Astrocyte (in vitro differentiated cells and primary cell): ENCODE data around the gene SMC1B.

ENCODE experiments used
- CTCF ChIP-seq: IDR thresholded peaks from 2 replicates; pipeline ENCODE4 v1.5.1; 2011; ENCODE audit warnings: low read depth, mild to moderate bottlenecking, inconsistent platforms, low read length, moderate library complexity; ENCODE audit not compliant: insufficient read depth
- EZH2 ChIP-seq: IDR thresholded peaks from 2 replicates; pipeline ENCODE4 v1.6.1; 2012; ENCODE audit warnings: mild to moderate bottlenecking, low read length, inconsistent platforms; ENCODE audit not compliant: insufficient read depth

DNA sequence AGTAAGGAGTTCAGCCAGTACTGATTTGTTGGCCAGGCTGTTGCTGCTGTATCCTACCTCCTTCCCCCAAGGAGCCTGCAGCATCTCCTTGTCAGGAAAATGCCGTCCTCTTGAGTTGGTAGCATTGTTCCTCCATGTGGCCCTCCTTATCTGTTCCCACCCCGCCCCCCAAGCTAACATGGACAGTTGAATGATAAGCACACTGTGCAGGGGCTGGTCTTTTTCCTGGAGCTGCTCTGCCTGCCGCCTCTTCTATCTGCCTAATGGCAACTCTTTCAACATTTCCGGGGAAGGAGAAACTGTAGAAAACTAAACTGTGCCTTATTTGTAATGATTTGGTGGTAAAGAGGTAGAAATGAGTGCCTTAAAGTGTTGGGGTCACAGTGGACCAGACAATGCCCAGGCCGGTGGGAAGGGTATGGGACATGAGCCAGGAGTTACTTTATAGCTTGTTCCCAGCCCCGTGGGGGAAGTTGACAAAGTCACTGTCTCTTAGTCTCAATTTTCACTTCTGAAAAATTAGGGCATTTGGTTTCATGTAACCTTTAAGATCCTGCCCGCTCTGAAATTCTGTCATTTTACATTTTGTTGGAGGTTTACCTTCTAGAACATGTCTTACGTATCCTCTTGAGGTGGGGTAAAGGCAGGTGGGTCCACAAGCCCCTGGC is 99.2 kb downstream of the SMC1B start:
- TF ChIP-seq CTCF (no peak), EZH2 (no peak)
